GM12878 (cell line): Measurements from ENCODE around the gene SLC6A12.

Source experiments
- ASH2L ChIP-seq: fragments of 300-600, 200-600 bp; sonication (generic); IDR thresholded peaks from 2 replicates; pipeline ENCODE4 v1.6.1; 2017; ENCODE audit warnings: low read depth, mild to moderate bottlenecking, borderline replicate concordance
- CBX5 ChIP-seq: sonication (generic); IDR thresholded peaks from 2 replicates; pipeline ENCODE4 v1.6.1; 2016; ENCODE audit warnings: low read depth, moderate library complexity, mild to moderate bottlenecking, inconsistent platforms
- CHD4 ChIP-seq: fragments of 200-600 bp; sonication (generic); IDR thresholded peaks from 2 replicates; pipeline ENCODE4 v1.6.1; 2016; ENCODE audit warnings: mild to moderate bottlenecking
- PAX8 ChIP-seq: fragments of 450-650 bp; IDR thresholded peaks from 2 replicates; pipeline ENCODE4 v1.6.1; 2017; ENCODE audit warnings: mild to moderate bottlenecking, moderate library complexity
- POLR2A ChIP-seq: IDR thresholded peaks from 2 replicates; pipeline ENCODE4 v1.6.1; 2011; ENCODE audit warnings: low read depth, mild to moderate bottlenecking, low read length
- RFX5 ChIP-seq: IDR thresholded peaks from 2 replicates; pipeline ENCODE4 v1.6.1; 2011; ENCODE audit warnings: low read depth, low read length, improper control_type of control experiment
- SMC3 ChIP-seq: IDR thresholded peaks from 2 replicates; pipeline ENCODE4 v1.6.1; 2011; ENCODE audit warnings: low read length, improper control_type of control experiment, borderline replicate concordance
- TAF1 ChIP-seq: IDR thresholded peaks from 2 replicates; pipeline ENCODE4 v1.6.1; 2011; ENCODE audit warnings: mild to moderate bottlenecking, low read depth, low read length, borderline replicate concordance
- ZSCAN29 ChIP-seq: fragments of 450-650 bp; IDR thresholded peaks from 2 replicates; pipeline ENCODE4 v1.6.1; 2017; ENCODE audit warnings: mild to moderate bottlenecking, moderate library complexity
- TF ChIP-seq, protein P1 (sequence below): fragments of 450-650 bp; IDR thresholded peaks from 2 replicates; pipeline ENCODE4 v1.6.1; 2017; ENCODE audit warnings: mild to moderate bottlenecking, moderate library complexity
- TF ChIP-seq, protein P2 (sequence below), 3 experiments: IDR thresholded peaks in 2 of 3; conservative IDR thresholded peaks in 1 of 3; 2 replicates each; pipeline ENCODE4 v1.5.1; 2011; ENCODE audit warnings: low read depth in 3 of 3, low read length in 3 of 3, mild to moderate bottlenecking in 3 of 3, control low read depth in 2 of 3, moderate library complexity in 2 of 3, inconsistent platforms in 1 of 3, mixed read lengths in 1 of 3; ENCODE audit not compliant: control insufficient read depth in 2 of 3, insufficient read depth in 1 of 3; ENCODE audit errors: extremely low read depth in 1 of 3
- TF ChIP-seq, protein P3 (sequence below): IDR thresholded peaks from 2 replicates; pipeline ENCODE4 v1.6.1; 2012; ENCODE audit warnings: low read depth, low read length, improper control_type of control experiment
- TF ChIP-seq, protein P4 (sequence below): fragments of 450-650 bp; IDR thresholded peaks from 2 replicates; pipeline ENCODE4 v1.6.1; 2017; ENCODE audit warnings: antibody characterized with exemption, mild to moderate bottlenecking, moderate library complexity

DNA sequence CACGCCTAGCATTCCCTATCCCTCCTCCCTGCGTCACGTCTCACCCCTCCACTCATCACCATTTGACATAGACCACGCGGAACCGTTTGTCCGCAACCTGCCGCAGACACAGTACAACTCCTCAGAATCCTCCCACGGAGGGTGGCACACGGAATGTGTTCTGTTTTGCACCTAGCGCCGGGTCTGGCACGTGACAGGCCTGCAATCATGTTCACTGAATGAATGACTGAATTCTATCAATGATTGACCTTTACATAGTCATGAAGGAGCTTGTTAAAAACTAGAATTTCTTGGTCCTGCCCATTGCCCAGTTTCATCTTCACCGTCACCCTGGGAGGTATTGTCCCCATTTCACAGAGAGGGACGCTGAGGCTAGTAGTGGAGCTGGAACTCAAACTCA is 4.7 kb downstream of the SLC6A12 start:
- TF ChIP-seq ZSCAN29, result no peak
- no peak for TF ChIP-seq RFX5
- no peak for TF ChIP-seq CBX5
- no peak for TF ChIP-seq SMC3
- TF ChIP-seq, protein P1, sequence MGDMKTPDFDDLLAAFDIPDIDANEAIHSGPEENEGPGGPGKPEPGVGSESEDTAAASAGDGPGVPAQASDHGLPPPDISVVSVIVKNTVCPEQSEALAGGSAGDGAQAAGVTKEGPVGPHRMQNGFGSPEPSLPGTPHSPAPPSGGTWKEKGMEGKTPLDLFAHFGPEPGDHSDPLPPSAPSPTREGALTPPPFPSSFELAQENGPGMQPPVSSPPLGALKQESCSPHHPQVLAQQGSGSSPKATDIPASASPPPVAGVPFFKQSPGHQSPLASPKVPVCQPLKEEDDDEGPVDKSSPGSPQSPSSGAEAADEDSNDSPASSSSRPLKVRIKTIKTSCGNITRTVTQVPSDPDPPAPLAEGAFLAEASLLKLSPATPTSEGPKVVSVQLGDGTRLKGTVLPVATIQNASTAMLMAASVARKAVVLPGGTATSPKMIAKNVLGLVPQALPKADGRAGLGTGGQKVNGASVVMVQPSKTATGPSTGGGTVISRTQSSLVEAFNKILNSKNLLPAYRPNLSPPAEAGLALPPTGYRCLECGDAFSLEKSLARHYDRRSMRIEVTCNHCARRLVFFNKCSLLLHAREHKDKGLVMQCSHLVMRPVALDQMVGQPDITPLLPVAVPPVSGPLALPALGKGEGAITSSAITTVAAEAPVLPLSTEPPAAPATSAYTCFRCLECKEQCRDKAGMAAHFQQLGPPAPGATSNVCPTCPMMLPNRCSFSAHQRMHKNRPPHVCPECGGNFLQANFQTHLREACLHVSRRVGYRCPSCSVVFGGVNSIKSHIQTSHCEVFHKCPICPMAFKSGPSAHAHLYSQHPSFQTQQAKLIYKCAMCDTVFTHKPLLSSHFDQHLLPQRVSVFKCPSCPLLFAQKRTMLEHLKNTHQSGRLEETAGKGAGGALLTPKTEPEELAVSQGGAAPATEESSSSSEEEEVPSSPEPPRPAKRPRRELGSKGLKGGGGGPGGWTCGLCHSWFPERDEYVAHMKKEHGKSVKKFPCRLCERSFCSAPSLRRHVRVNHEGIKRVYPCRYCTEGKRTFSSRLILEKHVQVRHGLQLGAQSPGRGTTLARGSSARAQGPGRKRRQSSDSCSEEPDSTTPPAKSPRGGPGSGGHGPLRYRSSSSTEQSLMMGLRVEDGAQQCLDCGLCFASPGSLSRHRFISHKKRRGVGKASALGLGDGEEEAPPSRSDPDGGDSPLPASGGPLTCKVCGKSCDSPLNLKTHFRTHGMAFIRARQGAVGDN, result no peak
- no peak for TF ChIP-seq CHD4
- no peak for TF ChIP-seq ASH2L
- no peak for TF ChIP-seq PAX8
- TF ChIP-seq, protein P2, sequence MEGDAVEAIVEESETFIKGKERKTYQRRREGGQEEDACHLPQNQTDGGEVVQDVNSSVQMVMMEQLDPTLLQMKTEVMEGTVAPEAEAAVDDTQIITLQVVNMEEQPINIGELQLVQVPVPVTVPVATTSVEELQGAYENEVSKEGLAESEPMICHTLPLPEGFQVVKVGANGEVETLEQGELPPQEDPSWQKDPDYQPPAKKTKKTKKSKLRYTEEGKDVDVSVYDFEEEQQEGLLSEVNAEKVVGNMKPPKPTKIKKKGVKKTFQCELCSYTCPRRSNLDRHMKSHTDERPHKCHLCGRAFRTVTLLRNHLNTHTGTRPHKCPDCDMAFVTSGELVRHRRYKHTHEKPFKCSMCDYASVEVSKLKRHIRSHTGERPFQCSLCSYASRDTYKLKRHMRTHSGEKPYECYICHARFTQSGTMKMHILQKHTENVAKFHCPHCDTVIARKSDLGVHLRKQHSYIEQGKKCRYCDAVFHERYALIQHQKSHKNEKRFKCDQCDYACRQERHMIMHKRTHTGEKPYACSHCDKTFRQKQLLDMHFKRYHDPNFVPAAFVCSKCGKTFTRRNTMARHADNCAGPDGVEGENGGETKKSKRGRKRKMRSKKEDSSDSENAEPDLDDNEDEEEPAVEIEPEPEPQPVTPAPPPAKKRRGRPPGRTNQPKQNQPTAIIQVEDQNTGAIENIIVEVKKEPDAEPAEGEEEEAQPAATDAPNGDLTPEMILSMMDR (IDR thresholded peaks at IDR 0.05 in 2 of 3, conservative IDR thresholded peaks at IDR 0.05 in 1 of 3; ENCODE audit: control insufficient read depth in 2 of 3, extremely low read depth in 1 of 3, insufficient read depth in 1 of 3, low read depth in 3 of 3, low read length in 3 of 3), result no peak
- TF ChIP-seq, protein P3, sequence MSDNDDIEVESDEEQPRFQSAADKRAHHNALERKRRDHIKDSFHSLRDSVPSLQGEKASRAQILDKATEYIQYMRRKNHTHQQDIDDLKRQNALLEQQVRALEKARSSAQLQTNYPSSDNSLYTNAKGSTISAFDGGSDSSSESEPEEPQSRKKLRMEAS, result no peak
- TF ChIP-seq POLR2A, result no peak
- TF ChIP-seq, protein P4, sequence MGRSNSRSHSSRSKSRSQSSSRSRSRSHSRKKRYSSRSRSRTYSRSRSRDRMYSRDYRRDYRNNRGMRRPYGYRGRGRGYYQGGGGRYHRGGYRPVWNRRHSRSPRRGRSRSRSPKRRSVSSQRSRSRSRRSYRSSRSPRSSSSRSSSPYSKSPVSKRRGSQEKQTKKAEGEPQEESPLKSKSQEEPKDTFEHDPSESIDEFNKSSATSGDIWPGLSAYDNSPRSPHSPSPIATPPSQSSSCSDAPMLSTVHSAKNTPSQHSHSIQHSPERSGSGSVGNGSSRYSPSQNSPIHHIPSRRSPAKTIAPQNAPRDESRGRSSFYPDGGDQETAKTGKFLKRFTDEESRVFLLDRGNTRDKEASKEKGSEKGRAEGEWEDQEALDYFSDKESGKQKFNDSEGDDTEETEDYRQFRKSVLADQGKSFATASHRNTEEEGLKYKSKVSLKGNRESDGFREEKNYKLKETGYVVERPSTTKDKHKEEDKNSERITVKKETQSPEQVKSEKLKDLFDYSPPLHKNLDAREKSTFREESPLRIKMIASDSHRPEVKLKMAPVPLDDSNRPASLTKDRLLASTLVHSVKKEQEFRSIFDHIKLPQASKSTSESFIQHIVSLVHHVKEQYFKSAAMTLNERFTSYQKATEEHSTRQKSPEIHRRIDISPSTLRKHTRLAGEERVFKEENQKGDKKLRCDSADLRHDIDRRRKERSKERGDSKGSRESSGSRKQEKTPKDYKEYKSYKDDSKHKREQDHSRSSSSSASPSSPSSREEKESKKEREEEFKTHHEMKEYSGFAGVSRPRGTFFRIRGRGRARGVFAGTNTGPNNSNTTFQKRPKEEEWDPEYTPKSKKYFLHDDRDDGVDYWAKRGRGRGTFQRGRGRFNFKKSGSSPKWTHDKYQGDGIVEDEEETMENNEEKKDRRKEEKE, result no peak
- no peak for TF ChIP-seq TAF1
